Liver (tissue), 9 donors: ENCODE measurements around the gene HAGH. TPM values are rescaled to one million over a fixed set of nuclear protein-coding genes. Genes with fewer than 3 reads are reported as not detected.

Experiments
- DNase-seq: peaks from one replicate; pipeline ENCODE4 v3.0.0-alpha.2; 2017; ENCODE audit warnings: low spot score
- H3K27ac ChIP-seq, 2 donors: one replicate each; pipeline ENCODE4 v1.7.0; 2013; ENCODE audit warnings: inconsistent platforms in 2 of 2, low read length in 2 of 2, control low read depth in 1 of 2, low read depth in 1 of 2, mild to moderate bottlenecking in 1 of 2
- H3K27me3 ChIP-seq, 4 donors: one replicate each; pipeline versions ENCODE4 v1.6.1 to v1.7.0; 2013; ENCODE audit warnings: low read length in 3 of 4, inconsistent platforms in 1 of 4, mild to moderate bottlenecking in 1 of 4, moderate library complexity in 1 of 4; ENCODE audit not compliant: control insufficient read depth in 4 of 4, insufficient read depth in 4 of 4
- H3K36me3 ChIP-seq, 4 donors: one replicate each; pipeline versions ENCODE4 v1.6.1 to v1.7.0; 2013; ENCODE audit warnings: low read length in 3 of 4, mild to moderate bottlenecking in 3 of 4, low read depth in 1 of 4, moderate library complexity in 1 of 4; ENCODE audit not compliant: control insufficient read depth in 4 of 4, insufficient read depth in 3 of 4
- H3K4me1 ChIP-seq, 4 donors: one replicate each; pipeline versions ENCODE4 v1.6.1 to v1.7.0; 2013; ENCODE audit warnings: low read length in 3 of 4, mild to moderate bottlenecking in 3 of 4, moderate library complexity in 1 of 4; ENCODE audit not compliant: control insufficient read depth in 4 of 4, insufficient read depth in 4 of 4
- H3K4me3 ChIP-seq, 3 donors: one replicate each; pipeline versions ENCODE4 v1.6.1 to v1.7.0; 2013; ENCODE audit warnings: low read length in 3 of 3, control low read depth in 1 of 3, low read depth in 1 of 3, mild to moderate bottlenecking in 1 of 3
- H3K9ac ChIP-seq, 2 donors: one replicate each; pipeline ENCODE4 v1.7.0; 2013; ENCODE audit warnings: low read length in 2 of 2, mild to moderate bottlenecking in 2 of 2, moderate library complexity in 2 of 2, control low read depth in 1 of 2, low read depth in 1 of 2
- H3K9me3 ChIP-seq, 4 donors: one replicate each; pipeline versions ENCODE4 v1.6.1 to v1.7.0; 2013; ENCODE audit warnings: low read length in 3 of 4; ENCODE audit not compliant: control insufficient read depth in 4 of 4
- EGR1 ChIP-seq, 2 donors: IDR thresholded peaks; 2 replicates each; pipeline ENCODE4 v1.6.1; 2016 to 2018; ENCODE audit warnings: antibody characterized with exemption in 2 of 2, low read depth in 2 of 2
- FOXA1 ChIP-seq: IDR thresholded peaks from 2 replicates; pipeline ENCODE4 v1.6.1; 2016; ENCODE audit warnings: antibody characterized with exemption
- FOXA2 ChIP-seq: IDR thresholded peaks from 2 replicates; pipeline ENCODE4 v1.6.1; 2016; ENCODE audit warnings: antibody characterized with exemption
- GABPA ChIP-seq, 2 donors: IDR thresholded peaks in 1 of 2; conservative IDR thresholded peaks in 1 of 2; 2 replicates each; pipeline ENCODE4 v1.6.1; 2016; ENCODE audit warnings: antibody characterized with exemption in 2 of 2, mild to moderate bottlenecking in 1 of 2, moderate library complexity in 1 of 2
- HNF4A ChIP-seq, 2 donors: conservative IDR thresholded peaks; 2 replicates each; pipeline ENCODE4 v1.6.1; 2016; ENCODE audit warnings: antibody characterized with exemption in 2 of 2, mild to moderate bottlenecking in 2 of 2
- HNF4G ChIP-seq: IDR thresholded peaks from 2 replicates; pipeline ENCODE4 v1.6.1; 2016; ENCODE audit warnings: antibody characterized with exemption
- JUND ChIP-seq, 2 donors: IDR thresholded peaks; 2 replicates each; pipeline ENCODE4 v1.6.1; 2016; ENCODE audit warnings: antibody characterized with exemption in 2 of 2
- NR2F2 ChIP-seq: IDR thresholded peaks from 2 replicates; pipeline ENCODE4 v1.6.1; 2016; ENCODE audit warnings: antibody characterized with exemption
- RAD21 ChIP-seq, 2 donors: IDR thresholded peaks; 2 replicates each; pipeline ENCODE4 v1.6.1; 2016; ENCODE audit warnings: antibody characterized with exemption in 2 of 2, mild to moderate bottlenecking in 2 of 2
- REST ChIP-seq: IDR thresholded peaks from 2 replicates; pipeline ENCODE4 v1.6.1; 2016; ENCODE audit warnings: antibody characterized with exemption, mild to moderate bottlenecking
- RXRA ChIP-seq, 2 donors: IDR thresholded peaks; 2 replicates each; pipeline ENCODE4 v1.6.1; 2017 to 2018; ENCODE audit warnings: antibody characterized with exemption in 2 of 2, mild to moderate bottlenecking in 1 of 2
- TAF1 ChIP-seq: conservative IDR thresholded peaks from 2 replicates; pipeline ENCODE4 v1.6.1; 2016; ENCODE audit warnings: antibody characterized with exemption, mild to moderate bottlenecking
- YY1 ChIP-seq: IDR thresholded peaks from 2 replicates; pipeline ENCODE4 v1.6.1; 2016; ENCODE audit warnings: antibody characterized with exemption, mild to moderate bottlenecking
- ZBTB33 ChIP-seq: IDR thresholded peaks from 2 replicates; pipeline ENCODE4 v1.6.1; 2016; ENCODE audit warnings: antibody characterized with exemption
- WGBS: extraction: QIAGEN DNeasy Blood & Tissue Kit; methylation state at CpG from one replicate; pipeline ENCODE4 v1.1.7; 2013; 5-methylcytosine and 5-hydroxymethylcytosine counted together
- polyA plus RNA-seq, 2 donors: library from polyadenylated mRNA; stranded (reverse) in 1 of 2; unstranded in 1 of 2; fragments of 200-250 nt in 1 of 2; fragments of >200 nt in 1 of 2; fragmentation: Nextera tagmentation in 1 of 2; extraction: Ambion mirVana in 1 of 2; gene quantifications; one replicate each; pipeline versions ENCODE4 v1.2.1 to v1.2.3, GENCODE V29; 2013 to 2015
- total RNA-seq, 2 donors: library from RNA; depleted of rRNA; stranded (reverse); fragments of >200 nt; gene quantifications; one replicate each; pipeline ENCODE4 v1.2.3, GENCODE V29; 2014
- TF ChIP-seq, protein P1 (sequence below): fragments of 150-350 bp; IDR thresholded peaks from 2 replicates; pipeline ENCODE4 v1.5.1; 2017; ENCODE audit warnings: improper control_type of control experiment, low read depth, low read length; ENCODE audit not compliant: missing input control
- TF ChIP-seq, protein P2 (sequence below): IDR thresholded peaks from 2 replicates; pipeline ENCODE4 v1.6.1; 2016; ENCODE audit warnings: antibody characterized with exemption
- donor health status: healthy.
- donor health status: healthy.
- donor health status: healthy.
- donor health status: healthy.
- donor health status: healthy.

The HAGH gene
- total and polyA plus RNA-seq, 4 donors: 169 to 252 (median 204) TPM

DNA sequence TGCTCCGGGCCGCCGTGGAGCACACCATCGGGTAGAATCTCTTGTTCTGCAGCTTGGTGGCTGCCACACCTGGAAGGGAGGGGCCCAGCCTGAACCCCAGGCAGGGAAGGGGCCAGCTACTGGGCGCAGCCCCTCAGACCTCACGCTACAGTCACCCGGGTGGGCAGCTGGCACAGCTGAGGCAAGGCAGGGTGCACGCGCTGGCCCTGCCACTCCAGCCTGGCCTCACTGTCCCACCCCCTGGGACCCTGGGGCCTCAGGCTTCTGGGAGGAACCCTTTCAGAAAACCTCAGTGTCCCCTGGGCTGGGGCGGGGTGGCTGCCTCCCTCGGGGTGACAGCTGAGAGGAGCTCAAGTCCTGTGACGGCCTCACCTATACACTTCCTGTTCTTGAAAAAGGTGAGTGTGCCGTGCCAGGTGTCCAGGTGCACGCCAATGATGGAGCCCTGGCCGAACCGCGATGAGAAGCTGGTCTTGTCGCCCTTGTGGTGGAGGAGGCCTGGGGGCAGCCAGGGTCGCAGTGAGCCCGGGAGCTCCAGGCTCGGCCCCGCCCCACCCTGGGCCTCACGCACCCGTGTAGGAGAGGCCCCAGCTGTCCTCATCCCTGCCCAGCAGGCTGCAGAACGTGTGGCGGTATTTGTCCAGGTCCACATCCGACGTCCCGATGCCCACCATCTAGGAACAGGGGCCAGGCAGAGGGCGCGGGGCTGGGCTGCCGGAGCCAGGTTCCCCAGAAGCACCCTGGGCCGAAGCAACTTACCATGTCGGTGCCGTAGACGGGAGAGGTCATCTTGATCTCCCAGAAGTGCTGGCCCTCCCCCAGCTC, 49.0 kb downstream of the HAGH start:
- Histone ChIP-seq H3K9me3 (no peaks in the 10 kb centered on the region), H3K27me3 (no peaks in the 10 kb centered on the region), H3K4me3 (no peak overlapping the region), H3K4me1 (peaks cover 22 to 60% (median 43%) of the 10 kb centered on the region in 4 donors), H3K9ac (no peak overlapping the region), H3K36me3 (peaks cover 0 to 18% (median 10%) of the 10 kb centered on the region in 4 donors), H3K27ac (no peak overlapping the region)
- DNase-seq: no peak
- TF ChIP-seq GABPA (IDR thresholded peaks at IDR 0.05 in 1 of 2, conservative IDR thresholded peaks at IDR 0.05 in 1 of 2) (no peak), HNF4G (no peak), FOXA1 (no peak), JUND (IDR thresholded peaks at IDR 0.05) (no peak), RXRA (IDR thresholded peaks at IDR 0.05) (no peak), RAD21 (IDR thresholded peaks at IDR 0.05) (no peak), REST (no peak)
- TF ChIP-seq, protein P1, sequence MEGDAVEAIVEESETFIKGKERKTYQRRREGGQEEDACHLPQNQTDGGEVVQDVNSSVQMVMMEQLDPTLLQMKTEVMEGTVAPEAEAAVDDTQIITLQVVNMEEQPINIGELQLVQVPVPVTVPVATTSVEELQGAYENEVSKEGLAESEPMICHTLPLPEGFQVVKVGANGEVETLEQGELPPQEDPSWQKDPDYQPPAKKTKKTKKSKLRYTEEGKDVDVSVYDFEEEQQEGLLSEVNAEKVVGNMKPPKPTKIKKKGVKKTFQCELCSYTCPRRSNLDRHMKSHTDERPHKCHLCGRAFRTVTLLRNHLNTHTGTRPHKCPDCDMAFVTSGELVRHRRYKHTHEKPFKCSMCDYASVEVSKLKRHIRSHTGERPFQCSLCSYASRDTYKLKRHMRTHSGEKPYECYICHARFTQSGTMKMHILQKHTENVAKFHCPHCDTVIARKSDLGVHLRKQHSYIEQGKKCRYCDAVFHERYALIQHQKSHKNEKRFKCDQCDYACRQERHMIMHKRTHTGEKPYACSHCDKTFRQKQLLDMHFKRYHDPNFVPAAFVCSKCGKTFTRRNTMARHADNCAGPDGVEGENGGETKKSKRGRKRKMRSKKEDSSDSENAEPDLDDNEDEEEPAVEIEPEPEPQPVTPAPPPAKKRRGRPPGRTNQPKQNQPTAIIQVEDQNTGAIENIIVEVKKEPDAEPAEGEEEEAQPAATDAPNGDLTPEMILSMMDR: no peak
- 85% methylated on average over 36 of the region's 36 CpGs for WGBS

DNA sequence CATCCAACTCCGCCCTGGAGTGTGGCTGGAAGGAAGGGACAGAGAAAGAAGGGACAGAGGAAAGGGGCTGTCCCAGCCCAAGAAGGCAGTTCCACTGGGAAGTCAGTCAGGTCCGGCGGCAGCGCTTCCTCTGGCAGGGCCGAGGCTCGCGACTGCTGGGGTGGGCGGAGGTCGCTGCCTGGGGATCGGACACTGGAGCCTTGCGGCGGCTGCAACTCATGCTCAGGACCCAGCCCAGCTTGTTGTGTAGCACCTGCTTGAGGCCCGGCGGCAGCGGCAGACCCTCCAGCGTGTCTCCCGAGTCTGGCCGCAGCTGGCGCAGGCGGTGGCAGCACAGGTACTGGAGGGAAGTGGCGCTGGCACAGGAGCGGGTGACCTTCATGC, 49.6 kb downstream of the HAGH start:
- no peaks in the 10 kb centered on the region for H3K9me3 ChIP-seq
- H3K27me3 ChIP-seq: no peaks in the 10 kb centered on the region
- no peak for DNase-seq
- H3K9ac ChIP-seq: no peak overlapping the region
- H3K36me3 ChIP-seq: peaks cover 0 to 18% (median 10%) of the 10 kb centered on the region in 4 donors
- H3K27ac ChIP-seq: no peak overlapping the region
- TF ChIP-seq YY1: no peak
- TF ChIP-seq FOXA2: no peak
- WGBS: 92% methylated on average over 22 of the region's 22 CpGs
- no peak overlapping the region for H3K4me3 ChIP-seq
- H3K4me1 ChIP-seq: peaks cover 22 to 66% (median 47%) of the 10 kb centered on the region in 4 donors

- Histone ChIP-seq H3K27me3 (no peaks in the 10 kb centered on the region), H3K4me3 (no peak overlapping the region), H3K9me3 (no peaks in the 10 kb centered on the region), H3K27ac (no peak overlapping the region), H3K36me3 (peaks cover 0 to 18% (median 10%) of the 10 kb centered on the region in 4 donors), H3K9ac (no peak overlapping the region), H3K4me1 (peaks cover 22 to 66% (median 48%) of the 10 kb centered on the region in 4 donors)
- no peak for TF ChIP-seq REST
- TF ChIP-seq FOXA1: no peak
- TF ChIP-seq TAF1: no peak
- no peak for TF ChIP-seq HNF4G
- TF ChIP-seq, protein P2, sequence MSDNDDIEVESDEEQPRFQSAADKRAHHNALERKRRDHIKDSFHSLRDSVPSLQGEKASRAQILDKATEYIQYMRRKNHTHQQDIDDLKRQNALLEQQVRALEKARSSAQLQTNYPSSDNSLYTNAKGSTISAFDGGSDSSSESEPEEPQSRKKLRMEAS: no peak
- TF ChIP-seq RAD21 (IDR thresholded peaks at IDR 0.05): no peak
- no peak for TF ChIP-seq FOXA2
- TF ChIP-seq EGR1 (IDR thresholded peaks at IDR 0.05; ENCODE audit: low read depth in 2 of 2): no peak
- no peak for TF ChIP-seq NR2F2
- no peak for TF ChIP-seq HNF4A (conservative IDR thresholded peaks at IDR 0.05)
- no peak for TF ChIP-seq ZBTB33
- no peak for TF ChIP-seq JUND (IDR thresholded peaks at IDR 0.05)
- DNase-seq: no peak
- 92% methylated on average over 13 of the region's 13 CpGs for WGBS
These were observed 50.0 kb downstream of the HAGH start for GRCh38 chr16:1776672-1776955.
